ENCODE results near the gene ADAMTS9.
A peak's percentile ranks its signal among the peaks of the same experiment; 100 is the strongest.

ADAMTS9 gene

GRCh38 chr3:64599651-64600050, 88.1 kb downstream of the ADAMTS9 start:
- Histone ChIP-seq H3K79me1 (ENCODE audit: low read depth, low read length) (no peaks in the 10 kb centered on the region), H3K36me3 (replicated peaks in 1 of 2; ENCODE audit: control insufficient read depth in 2 of 2, insufficient read depth in 2 of 2, low read length in 2 of 2) (peaks cover 17 to 19% of the 10 kb centered on the region in 2 donors), H3K18ac (ENCODE audit: low read length) (no peak overlapping the region), H3K4me2 (ENCODE audit: insufficient read depth, low read length, poor library complexity, severe bottlenecking) (no peak overlapping the region), H2AFZ (ENCODE audit: low read length) (no peak overlapping the region), H2BK5ac (ENCODE audit: low read length) (no peak overlapping the region), H2BK15ac (ENCODE audit: low read length) (no peak overlapping the region), H3K27ac (replicated peaks; ENCODE audit: low read length) (peak overlapping the region; percentile 91), H3K9me3 (replicated peaks in 1 of 2; ENCODE audit: control insufficient read depth in 2 of 2, insufficient read depth in 1 of 2, low read depth in 1 of 2, low read length in 2 of 2) (no peaks in the 10 kb centered on the region), H2AK5ac (ENCODE audit: low read depth, low read length) (no peak overlapping the region), H3K4ac (ENCODE audit: low read length) (no peak overlapping the region), H3K23ac (ENCODE audit: low read depth, low read length, poor library complexity) (no peak overlapping the region), H3K9ac (ENCODE audit: low read depth, low read length, poor library complexity) (no peak overlapping the region), H3K4me1 (ENCODE audit: control insufficient read depth in 2 of 2, insufficient read depth in 1 of 2, low read depth in 1 of 2, low read length in 2 of 2) (peaks cover 2 to 17% of the 10 kb centered on the region in 2 donors), H4K91ac (ENCODE audit: low read depth, low read length, poor library complexity) (no peak overlapping the region), H4K8ac (ENCODE audit: low read depth, low read length) (no peak overlapping the region), H3K14ac (ENCODE audit: low read length) (no peak overlapping the region), H3K27me3 (ENCODE audit: control insufficient read depth in 3 of 3, insufficient read depth in 3 of 3, low read depth in 1 of 3, low read length in 3 of 3) (no peaks in the 10 kb centered on the region), H3K4me3 (ENCODE audit: low read length in 2 of 2) (no peak overlapping the region), H2BK12ac (ENCODE audit: low read length) (no peak overlapping the region), H2BK120ac (ENCODE audit: low read depth, low read length) (no peak overlapping the region)
- DNase-seq (ENCODE audit: low spot score) = no peak
- WGBS, 2 donors (ENCODE audit: extremely low coverage in 2 of 2, insufficient read length in 2 of 2, insufficient replicate concordance in 1 of 2) = no CpG with 5 or more reads among the region's 2 CpGs

GRCh38 chr3:64595253-64595694, 92.5 kb downstream of the ADAMTS9 start:
- Histone ChIP-seq H3K27ac (replicated peaks; ENCODE audit: low read length) (no peak overlapping the region), H3K27me3 (ENCODE audit: control insufficient read depth in 3 of 3, insufficient read depth in 3 of 3, low read depth in 1 of 3, low read length in 3 of 3) (no peaks in the 10 kb centered on the region), H4K91ac (ENCODE audit: low read depth, low read length, poor library complexity) (no peak overlapping the region), H3K4me1 (ENCODE audit: control insufficient read depth in 2 of 2, insufficient read depth in 1 of 2, low read depth in 1 of 2, low read length in 2 of 2) (peaks cover 2 to 13% of the 10 kb centered on the region in 2 donors), H3K4me3 (ENCODE audit: low read length in 2 of 2) (no peak overlapping the region), H3K9me3 (replicated peaks in 1 of 2; ENCODE audit: control insufficient read depth in 2 of 2, insufficient read depth in 1 of 2, low read depth in 1 of 2, low read length in 2 of 2) (no peaks in the 10 kb centered on the region), H4K8ac (ENCODE audit: low read depth, low read length) (no peak overlapping the region), H2BK15ac (ENCODE audit: low read length) (no peak overlapping the region), H2AFZ (ENCODE audit: low read length) (no peak overlapping the region), H3K4ac (ENCODE audit: low read length) (no peak overlapping the region), H3K9ac (ENCODE audit: low read depth, low read length, poor library complexity) (no peak overlapping the region), H3K36me3 (replicated peaks in 1 of 2; ENCODE audit: control insufficient read depth in 2 of 2, insufficient read depth in 2 of 2, low read length in 2 of 2) (peaks cover 0 to 9% of the 10 kb centered on the region in 2 donors), H3K23ac (ENCODE audit: low read depth, low read length, poor library complexity) (no peak overlapping the region), H2AK5ac (ENCODE audit: low read depth, low read length) (no peak overlapping the region), H2BK120ac (ENCODE audit: low read depth, low read length) (no peak overlapping the region), H3K18ac (ENCODE audit: low read length) (no peak overlapping the region), H3K79me1 (ENCODE audit: low read depth, low read length) (no peaks in the 10 kb centered on the region), H2BK12ac (ENCODE audit: low read length) (no peak overlapping the region), H3K4me2 (ENCODE audit: insufficient read depth, low read length, poor library complexity, severe bottlenecking) (no peak overlapping the region), H3K14ac (ENCODE audit: low read length) (no peak overlapping the region), H2BK5ac (ENCODE audit: low read length) (no peak overlapping the region)
- no CpG with 5 or more reads among the region's 5 CpGs for WGBS, 2 donors (ENCODE audit: extremely low coverage in 2 of 2, insufficient read length in 2 of 2, insufficient replicate concordance in 1 of 2)
- no peak for DNase-seq (ENCODE audit: low spot score)

GRCh38 chr3:64594134-64594533, 93.7 kb downstream of the ADAMTS9 start:
- no peak overlapping the region for H3K9ac ChIP-seq (ENCODE audit: low read depth, low read length, poor library complexity)
- H2AFZ ChIP-seq (ENCODE audit: low read length) = no peak overlapping the region
- H2BK120ac ChIP-seq (ENCODE audit: low read depth, low read length) = no peak overlapping the region
- no peak overlapping the region for H2BK5ac ChIP-seq (ENCODE audit: low read length)
- no peak overlapping the region for H4K91ac ChIP-seq (ENCODE audit: low read depth, low read length, poor library complexity)
- H4K8ac ChIP-seq (ENCODE audit: low read depth, low read length) = no peak overlapping the region
- peaks cover 0 to 9% of the 10 kb centered on the region in 2 donors for H3K36me3 ChIP-seq (replicated peaks in 1 of 2; ENCODE audit: control insufficient read depth in 2 of 2, insufficient read depth in 2 of 2, low read length in 2 of 2)
- no peak overlapping the region for H3K4me2 ChIP-seq (ENCODE audit: insufficient read depth, low read length, poor library complexity, severe bottlenecking)
- no peak overlapping the region for H3K14ac ChIP-seq (ENCODE audit: low read length)
- no peaks in the 10 kb centered on the region for H3K9me3 ChIP-seq (replicated peaks in 1 of 2; ENCODE audit: control insufficient read depth in 2 of 2, insufficient read depth in 1 of 2, low read depth in 1 of 2, low read length in 2 of 2)
- no peak overlapping the region for H2BK12ac ChIP-seq (ENCODE audit: low read length)
- H3K4me3 ChIP-seq (ENCODE audit: low read length in 2 of 2) = no peak overlapping the region
- H3K79me1 ChIP-seq (ENCODE audit: low read depth, low read length) = no peaks in the 10 kb centered on the region
- peaks cover 0 to 6% of the 10 kb centered on the region in 2 donors for H3K4me1 ChIP-seq (ENCODE audit: control insufficient read depth in 2 of 2, insufficient read depth in 1 of 2, low read depth in 1 of 2, low read length in 2 of 2)
- H3K27me3 ChIP-seq (ENCODE audit: control insufficient read depth in 3 of 3, insufficient read depth in 3 of 3, low read depth in 1 of 3, low read length in 3 of 3) = peaks cover 0 to 2% (median 0%) of the 10 kb centered on the region in 3 experiments
- no peak overlapping the region for H3K27ac ChIP-seq (replicated peaks; ENCODE audit: low read length)
- H3K18ac ChIP-seq (ENCODE audit: low read length) = no peak overlapping the region
- no peak overlapping the region for H2BK15ac ChIP-seq (ENCODE audit: low read length)
- no CpG with 5 or more reads among the region's 9 CpGs for WGBS, 2 donors (ENCODE audit: extremely low coverage in 2 of 2, insufficient read length in 2 of 2, insufficient replicate concordance in 1 of 2)
- no peak overlapping the region for H2AK5ac ChIP-seq (ENCODE audit: low read depth, low read length)
- H3K23ac ChIP-seq (ENCODE audit: low read depth, low read length, poor library complexity) = no peak overlapping the region
- no peak overlapping the region for H3K4ac ChIP-seq (ENCODE audit: low read length)
- no peak for DNase-seq (ENCODE audit: low spot score)

GRCh38 chr3:64593350-64593749, 94.5 kb downstream of the ADAMTS9 start:
- Histone ChIP-seq H3K14ac (ENCODE audit: low read length) (no peak overlapping the region), H2AK5ac (ENCODE audit: low read depth, low read length) (no peak overlapping the region), H3K79me1 (ENCODE audit: low read depth, low read length) (no peaks in the 10 kb centered on the region), H3K9ac (ENCODE audit: low read depth, low read length, poor library complexity) (no peak overlapping the region), H2BK15ac (ENCODE audit: low read length) (no peak overlapping the region), H3K18ac (ENCODE audit: low read length) (no peak overlapping the region), H3K27ac (replicated peaks; ENCODE audit: low read length) (no peak overlapping the region), H2AFZ (ENCODE audit: low read length) (no peak overlapping the region), H4K8ac (ENCODE audit: low read depth, low read length) (no peak overlapping the region), H3K36me3 (replicated peaks in 1 of 2; ENCODE audit: control insufficient read depth in 2 of 2, insufficient read depth in 2 of 2, low read length in 2 of 2) (peaks cover 0 to 9% of the 10 kb centered on the region in 2 donors), H2BK12ac (ENCODE audit: low read length) (no peak overlapping the region), H3K4me3 (ENCODE audit: low read length in 2 of 2) (no peak overlapping the region), H3K4me2 (ENCODE audit: insufficient read depth, low read length, poor library complexity, severe bottlenecking) (no peak overlapping the region), H3K27me3 (ENCODE audit: control insufficient read depth in 3 of 3, insufficient read depth in 3 of 3, low read depth in 1 of 3, low read length in 3 of 3) (peaks cover 0 to 3% (median 0%) of the 10 kb centered on the region in 3 experiments), H4K91ac (ENCODE audit: low read depth, low read length, poor library complexity) (no peak overlapping the region), H3K4me1 (ENCODE audit: control insufficient read depth in 2 of 2, insufficient read depth in 1 of 2, low read depth in 1 of 2, low read length in 2 of 2) (peaks cover 0 to 5% of the 10 kb centered on the region in 2 donors), H3K4ac (ENCODE audit: low read length) (no peak overlapping the region), H3K23ac (ENCODE audit: low read depth, low read length, poor library complexity) (no peak overlapping the region), H2BK120ac (ENCODE audit: low read depth, low read length) (no peak overlapping the region), H3K9me3 (replicated peaks in 1 of 2; ENCODE audit: control insufficient read depth in 2 of 2, insufficient read depth in 1 of 2, low read depth in 1 of 2, low read length in 2 of 2) (no peaks in the 10 kb centered on the region), H2BK5ac (ENCODE audit: low read length) (no peak overlapping the region)
- WGBS, 2 donors (ENCODE audit: extremely low coverage in 2 of 2, insufficient read length in 2 of 2, insufficient replicate concordance in 1 of 2) = no CpG with 5 or more reads among the region's 3 CpGs
- DNase-seq (ENCODE audit: low spot score) = no peak

All from neuronal stem cell (in vitro differentiated cells).